Measurements from ENCODE around the gene ERCC1.

Gene ERCC1

DNA sequence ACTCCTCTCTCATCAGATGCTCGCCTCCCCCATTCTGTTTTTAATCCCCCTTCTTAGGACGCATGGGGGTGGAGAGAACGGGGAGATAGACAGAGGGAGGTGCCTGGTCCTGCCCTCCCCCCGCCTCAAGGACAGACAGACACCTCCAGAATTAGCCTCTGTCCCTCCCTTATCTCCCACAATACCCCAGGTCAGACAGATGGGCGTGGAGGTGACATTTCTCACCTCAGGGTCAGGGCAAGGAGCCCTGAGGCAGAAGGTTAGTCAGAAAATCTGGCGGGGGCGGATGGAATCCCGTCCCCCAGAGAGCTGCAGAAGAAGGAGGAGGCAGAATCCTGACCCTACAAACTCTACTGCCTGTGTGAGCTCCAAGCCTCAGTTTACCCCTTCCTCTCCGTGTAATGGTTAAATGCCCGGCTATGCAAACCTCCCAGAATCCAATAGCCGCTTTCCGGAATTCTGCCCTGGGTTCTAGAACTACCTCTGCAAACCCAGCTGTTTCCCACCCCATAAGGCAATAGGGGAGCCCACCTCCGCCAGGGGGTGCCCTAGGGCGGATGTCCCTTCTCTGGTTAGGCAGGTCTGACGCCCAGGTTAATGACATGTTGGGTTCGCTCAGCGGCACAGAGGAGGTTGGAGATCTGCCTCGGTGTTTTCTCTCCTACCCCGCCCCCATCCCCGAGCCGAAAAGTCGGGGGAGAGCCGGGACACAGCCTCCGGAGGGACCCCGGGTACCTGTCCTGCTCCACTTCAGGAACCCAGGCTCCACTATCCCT lies 19.7 kb downstream of the ERCC1 start:
- Histone ChIP-seq H3K36me3 (replicated peaks; ENCODE audit: low read depth, low read length) (peaks cover 6% of the 10 kb centered on the region), H3K27me3 (ENCODE audit: low read depth, low read length) (peaks cover 22% of the 10 kb centered on the region), H3K4me3 (ENCODE audit: low read length) (no peak overlapping the region), H3K9me3 (ENCODE audit: insufficient read depth, low read length) (no peaks in the 10 kb centered on the region), H3K4me1 (ENCODE audit: low read length) (peaks cover 33% of the 10 kb centered on the region), H4K20me1 (ENCODE audit: insufficient read depth, low read length) (no peaks in the 10 kb centered on the region), H3K4me2 (ENCODE audit: low read length) (peak overlapping the region; percentile 92), H2AFZ (ENCODE audit: low read depth, low read length) (no peak overlapping the region), H3K9ac (ENCODE audit: low read length) (no peak overlapping the region), H3K27ac (ENCODE audit: low read length) (no peak overlapping the region), H3K79me2 (ENCODE audit: low read length) (peaks cover 23% of the 10 kb centered on the region)
- TF ChIP-seq, protein P1, sequence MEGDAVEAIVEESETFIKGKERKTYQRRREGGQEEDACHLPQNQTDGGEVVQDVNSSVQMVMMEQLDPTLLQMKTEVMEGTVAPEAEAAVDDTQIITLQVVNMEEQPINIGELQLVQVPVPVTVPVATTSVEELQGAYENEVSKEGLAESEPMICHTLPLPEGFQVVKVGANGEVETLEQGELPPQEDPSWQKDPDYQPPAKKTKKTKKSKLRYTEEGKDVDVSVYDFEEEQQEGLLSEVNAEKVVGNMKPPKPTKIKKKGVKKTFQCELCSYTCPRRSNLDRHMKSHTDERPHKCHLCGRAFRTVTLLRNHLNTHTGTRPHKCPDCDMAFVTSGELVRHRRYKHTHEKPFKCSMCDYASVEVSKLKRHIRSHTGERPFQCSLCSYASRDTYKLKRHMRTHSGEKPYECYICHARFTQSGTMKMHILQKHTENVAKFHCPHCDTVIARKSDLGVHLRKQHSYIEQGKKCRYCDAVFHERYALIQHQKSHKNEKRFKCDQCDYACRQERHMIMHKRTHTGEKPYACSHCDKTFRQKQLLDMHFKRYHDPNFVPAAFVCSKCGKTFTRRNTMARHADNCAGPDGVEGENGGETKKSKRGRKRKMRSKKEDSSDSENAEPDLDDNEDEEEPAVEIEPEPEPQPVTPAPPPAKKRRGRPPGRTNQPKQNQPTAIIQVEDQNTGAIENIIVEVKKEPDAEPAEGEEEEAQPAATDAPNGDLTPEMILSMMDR (IDR thresholded peaks at IDR 0.05; ENCODE audit: low read depth, low read length), result peak; percentile 73
- TF ChIP-seq EZH2phosphoT487 (IDR thresholded peaks at IDR 0.05; ENCODE audit: low read depth), result no peak

DNA sequence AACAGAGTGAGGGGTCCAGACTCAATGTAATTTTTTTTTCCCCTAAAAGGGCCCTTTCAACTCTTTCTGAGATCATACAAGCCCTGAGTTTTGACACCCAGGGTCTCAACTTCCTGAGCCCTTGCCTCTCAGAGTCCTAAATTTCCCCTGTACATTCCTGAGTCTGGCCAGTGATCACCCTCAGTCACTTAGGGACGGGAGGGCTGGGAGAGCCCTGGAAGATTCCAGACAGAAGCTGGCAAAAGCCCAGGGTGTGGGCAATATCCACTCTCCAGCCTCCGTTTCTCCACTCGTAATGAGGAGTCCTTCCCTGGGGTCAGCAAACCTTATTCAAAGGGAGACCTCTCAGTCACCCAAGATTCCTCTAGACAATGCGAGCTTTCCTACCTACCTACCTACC lies 20.4 kb downstream of the ERCC1 start:
- no peaks in the 10 kb centered on the region for H3K9me3 ChIP-seq (ENCODE audit: insufficient read depth, low read length)
- H3K27me3 ChIP-seq (ENCODE audit: low read depth, low read length), result peaks cover 22% of the 10 kb centered on the region
- no peak overlapping the region for H2AFZ ChIP-seq (ENCODE audit: low read depth, low read length)
- peaks cover 17% of the 10 kb centered on the region for H3K79me2 ChIP-seq (ENCODE audit: low read length)
- no peak overlapping the region for H3K27ac ChIP-seq (ENCODE audit: low read length)
- H3K9ac ChIP-seq (ENCODE audit: low read length), result peak overlapping the region; percentile 60; the same call in 1 of the 2 replicates
- H3K4me2 ChIP-seq (ENCODE audit: low read length), result peak overlapping the region; percentile 92
- H3K4me1 ChIP-seq (ENCODE audit: low read length), result peaks cover 33% of the 10 kb centered on the region
- TF ChIP-seq, protein P1 (IDR thresholded peaks at IDR 0.05; ENCODE audit: low read depth, low read length), result no peak
- no peak for TF ChIP-seq EZH2phosphoT487 (IDR thresholded peaks at IDR 0.05; ENCODE audit: low read depth)
- no peaks in the 10 kb centered on the region for H4K20me1 ChIP-seq (ENCODE audit: insufficient read depth, low read length)
- H3K36me3 ChIP-seq (replicated peaks; ENCODE audit: low read depth, low read length), result peaks cover 4% of the 10 kb centered on the region
- H3K4me3 ChIP-seq (ENCODE audit: low read length), result peak overlapping the region; percentile 76

DNA sequence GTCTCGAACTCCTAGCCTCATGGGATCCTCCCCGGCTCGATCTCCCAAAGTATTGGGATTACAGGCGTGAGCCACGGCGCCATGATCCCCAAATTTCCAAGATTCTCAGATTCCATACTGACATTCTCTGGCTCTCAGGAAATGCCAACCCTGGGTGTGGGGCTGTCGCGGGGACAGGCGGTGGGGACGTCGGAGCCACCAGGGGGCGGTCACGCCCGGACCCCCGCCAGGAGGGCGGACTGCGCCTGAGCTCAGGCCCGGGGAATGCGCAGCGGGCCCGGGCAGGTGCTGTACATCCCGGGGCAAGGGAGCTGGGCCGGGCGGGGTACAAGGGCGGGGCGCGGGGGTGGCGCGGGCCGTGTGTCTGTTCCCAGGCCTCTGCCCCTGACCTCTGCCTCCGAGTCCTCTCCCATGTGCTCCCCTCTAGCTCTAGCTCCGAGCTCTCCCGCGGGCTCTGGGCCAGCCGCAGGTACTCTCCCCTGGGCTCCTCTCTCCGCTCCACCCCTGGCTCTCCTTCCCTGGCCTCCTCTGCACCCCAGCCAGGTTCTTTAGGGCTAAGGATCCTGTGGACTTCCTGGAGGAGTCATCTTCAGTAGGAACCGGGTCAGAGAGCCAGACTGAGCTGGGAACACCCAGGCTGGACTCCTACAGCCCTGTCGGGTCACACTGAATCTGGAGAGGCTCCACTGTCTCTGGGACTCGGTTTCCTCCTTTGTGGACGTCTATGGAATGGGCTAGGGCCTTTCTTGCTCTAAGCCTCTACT lies 21.2 kb downstream of the ERCC1 start:
- Histone ChIP-seq H3K4me1 (ENCODE audit: low read length) (peaks cover 31% of the 10 kb centered on the region), H4K20me1 (ENCODE audit: insufficient read depth, low read length) (no peaks in the 10 kb centered on the region), H3K4me2 (ENCODE audit: low read length) (peak overlapping the region; percentile 92), H3K79me2 (ENCODE audit: low read length) (peaks cover 11% of the 10 kb centered on the region), H3K36me3 (replicated peaks; ENCODE audit: low read depth, low read length) (no peaks in the 10 kb centered on the region), H2AFZ (ENCODE audit: low read depth, low read length) (peak overlapping the region; percentile 67), H3K27ac (ENCODE audit: low read length) (no peak overlapping the region), H3K9ac (ENCODE audit: low read length) (peak overlapping the region; percentile 60), H3K4me3 (ENCODE audit: low read length) (peak overlapping the region; percentile 76), H3K9me3 (ENCODE audit: insufficient read depth, low read length) (no peaks in the 10 kb centered on the region), H3K27me3 (ENCODE audit: low read depth, low read length) (peaks cover 22% of the 10 kb centered on the region)
- TF ChIP-seq, protein P1 (IDR thresholded peaks at IDR 0.05; ENCODE audit: low read depth, low read length), result peak; percentile 89
- TF ChIP-seq EZH2phosphoT487 (IDR thresholded peaks at IDR 0.05; ENCODE audit: low read depth), result no peak

DNA sequence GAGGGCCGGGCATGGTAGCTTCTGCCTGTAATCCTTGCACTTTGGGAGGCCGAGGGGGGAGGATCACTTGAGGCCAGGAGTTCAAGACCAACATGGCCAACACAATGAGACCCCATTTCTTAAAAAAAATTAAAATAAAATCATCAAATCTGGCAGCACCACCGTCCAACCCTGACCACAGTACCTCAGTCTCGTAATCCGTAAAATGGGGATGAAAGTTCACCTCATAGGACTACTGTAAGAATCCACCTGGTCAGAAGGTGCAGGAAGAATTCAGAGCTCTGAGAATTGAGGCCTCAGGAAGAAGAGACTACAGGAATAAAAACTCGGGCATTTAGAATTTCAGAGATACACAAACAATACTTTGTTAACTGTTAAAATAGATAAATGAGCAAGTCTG lies 21.9 kb downstream of the ERCC1 start:
- Histone ChIP-seq H3K27ac (ENCODE audit: low read length) (no peak overlapping the region), H3K4me3 (ENCODE audit: low read length) (peak overlapping the region; percentile 76), H3K4me2 (ENCODE audit: low read length) (peak overlapping the region; percentile 92)

More for the DNA sequence above, 21.9 kb downstream of the ERCC1 start:
- Histone ChIP-seq H3K79me2 (ENCODE audit: low read length) (peaks cover 4% of the 10 kb centered on the region), H3K9ac (ENCODE audit: low read length) (0 out of 2 replicates have a peak overlapping the region, but pooled peaks have one; percentile 60), H3K27me3 (ENCODE audit: low read depth, low read length) (peaks cover 22% of the 10 kb centered on the region), H3K4me1 (ENCODE audit: low read length) (peaks cover 28% of the 10 kb centered on the region), H3K9me3 (ENCODE audit: insufficient read depth, low read length) (no peaks in the 10 kb centered on the region), H4K20me1 (ENCODE audit: insufficient read depth, low read length) (no peaks in the 10 kb centered on the region), H3K36me3 (replicated peaks; ENCODE audit: low read depth, low read length) (no peaks in the 10 kb centered on the region), H2AFZ (ENCODE audit: low read depth, low read length) (0 out of 2 replicates have a peak overlapping the region, but pooled peaks have one; percentile 67)
- TF ChIP-seq, protein P1 (IDR thresholded peaks at IDR 0.05; ENCODE audit: low read depth, low read length), result no peak
- TF ChIP-seq EZH2phosphoT487 (IDR thresholded peaks at IDR 0.05; ENCODE audit: low read depth), result no peak
